Tibial nerve (tissue), 3 donors: ENCODE measurements around the gene ERC2.

Experiments used
- CTCF ChIP-seq, 5 experiments: fragments of 200-600 bp in 3 of 5; fragments of 450-650 bp in 2 of 5; sonication (generic) in 3 of 5; IDR thresholded peaks; one replicate each; pipeline ENCODE4 v1.5.1; 2016 to 2019; ENCODE audit warnings: antibody characterized with exemption in 5 of 5, mild to moderate bottlenecking in 3 of 5, moderate library complexity in 2 of 5
- POLR2A ChIP-seq, 2 donors: fragments of 450-650 bp; IDR thresholded peaks; one replicate each; pipeline ENCODE4 v1.6.1; 2017; ENCODE audit warnings: antibody characterized with exemption in 2 of 2, mild to moderate bottlenecking in 2 of 2, moderate library complexity in 2 of 2

- TF ChIP-seq POLR2A (IDR thresholded peaks at IDR 0.05) (no peak), CTCF (IDR thresholded peaks at IDR 0.05) (no peak)
Measured at GRCh38 chr3:56197259-56197965, 270.9 kb downstream of the ERC2 start.
